A549 (cell line): Measurements from ENCODE around the gene CTU1. TPM values are rescaled to one million over a fixed set of nuclear protein-coding genes. Genes with fewer than 3 reads are reported as not detected.

Experiments
- ATAC-seq, 2 experiments: fragments of 200-7000 bp in 1 of 2; fragments of >200 bp in 1 of 2; cut with Nextera tagmentation in 1 of 2; cut with Tn5 transposase in 1 of 2; 3 replicates each; pipeline versions ENCODE4 v1.8.0 to v1.9.1; 2018 to 2020; ENCODE audit warnings: mild to moderate bottlenecking in 1 of 2, moderate library complexity in 1 of 2
- CTCF ChIA-PET: fragments of 300-600 bp; sonication (Branson Sonifier 250); formaldehyde crosslinking; extraction: SDS; loops from one replicate; lab custom pipeline; 2021; ENCODE audit warnings: antibody characterized with exemption, inconsistent platforms; lab: Yijun Ruan, JAX
- POLR2A ChIA-PET: fragments of 350-600 bp; formaldehyde crosslinking; extraction: SDS; loops from one replicate; lab custom pipeline; 2021; ENCODE audit warnings: antibody characterized with exemption, inconsistent platforms; lab: Yijun Ruan, JAX
- DNase-seq, 2 experiments: peaks; one replicate each; pipeline versions ENCODE4 v3.0.0 to v3.0.0-alpha.2; 2011 to 2016; ENCODE audit warnings: low read depth in 1 of 2, low spot score in 1 of 2
- FAIRE-seq: peaks from 2 replicates; lab custom pipeline; 2011; peaks lifted over from hg19 to GRCh38; lab: Jason Lieb, UNC
- H3K27ac ChIP-seq, 2 experiments: fragments of >200 bp; sonication (Bioruptor Twin); formaldehyde crosslinking; 3 replicates each; pipeline ENCODE4 v1.5.1; 2016 to 2017
- H3K4me1 ChIP-seq: fragments of >200 bp; sonication (Bioruptor Twin); formaldehyde crosslinking; 3 replicates; pipeline ENCODE4 v1.6.1; 2016
- H3K4me2 ChIP-seq: fragments of >200 bp; sonication (Bioruptor Twin); formaldehyde crosslinking; 3 replicates; pipeline ENCODE4 v1.6.1; 2016
- H3K4me3 ChIP-seq: fragments of >200 bp; sonication (Bioruptor Twin); formaldehyde crosslinking; 3 replicates; pipeline ENCODE4 v1.5.1; 2016
- H3K9me3 ChIP-seq: fragments of >200 bp; sonication (Bioruptor Twin); formaldehyde crosslinking; 3 replicates; pipeline ENCODE4 v1.6.1; 2016
- ATOH8 ChIP-seq: fragments of 250-450 bp; sonication (Bioruptor Pico); IDR thresholded peaks from 2 replicates; pipeline ENCODE4 v1.5.0; 2020; ENCODE audit warnings: low read depth, mild to moderate bottlenecking, moderate library complexity
- BCL3 ChIP-seq: fragments of >200 bp; sonication (Bioruptor Twin); formaldehyde crosslinking; IDR thresholded peaks from 3 replicates; pipeline ENCODE4 v1.6.1; 2016
- BHLHE40 ChIP-seq: IDR thresholded peaks from 2 replicates; pipeline ENCODE4 v1.6.1; 2012; ENCODE audit warnings: low read depth, low read length, inconsistent platforms
- CBX8 ChIP-seq: fragments of 200-600 bp; sonication (generic); IDR thresholded peaks from 2 replicates; pipeline ENCODE4 v1.6.1; 2016
- CHD2 ChIP-seq: fragments of 150-350 bp; IDR thresholded peaks from 2 replicates; pipeline ENCODE4 v1.6.1; 2014; ENCODE audit warnings: low read length; ENCODE audit not compliant: partially characterized antibody
- CHD4 ChIP-seq: fragments of 200-600 bp; sonication (generic); IDR thresholded peaks from 2 replicates; pipeline ENCODE4 v1.6.1; 2016; ENCODE audit warnings: antibody characterized with exemption, mild to moderate bottlenecking, borderline replicate concordance
- ESRRA ChIP-seq: fragments of 150-350 bp; IDR thresholded peaks from 2 replicates; pipeline ENCODE4 v1.6.1; 2014; ENCODE audit warnings: mild to moderate bottlenecking, low read length, borderline replicate concordance
- FOXS1 ChIP-seq: fragments of 250-450 bp; sonication (Bioruptor Pico); IDR thresholded peaks from 2 replicates; pipeline ENCODE4 v1.5.0; 2020; ENCODE audit warnings: mild to moderate bottlenecking, moderate library complexity
- GATA3 ChIP-seq: IDR thresholded peaks from 2 replicates; pipeline ENCODE4 v1.6.1; 2012; ENCODE audit warnings: borderline replicate concordance
- HMGXB4 ChIP-seq: fragments of 250-450 bp; sonication (Bioruptor Pico); IDR thresholded peaks from 2 replicates; pipeline ENCODE4 v1.5.0; 2021; ENCODE audit warnings: mild to moderate bottlenecking, moderate library complexity, borderline replicate concordance
- HOXB13 ChIP-seq: fragments of 250-450 bp; sonication (Bioruptor Pico); IDR thresholded peaks from 2 replicates; pipeline ENCODE4 v1.5.0; 2020; ENCODE audit warnings: low read depth, mild to moderate bottlenecking, moderate library complexity
- JUN ChIP-seq, 2 experiments: fragments of >200 bp; sonication (Bioruptor Twin); formaldehyde crosslinking; IDR thresholded peaks; 2 replicates in 1 of 2; 3 replicates in 1 of 2; pipeline ENCODE4 v1.6.1; 2016 to 2017
- KDM5A ChIP-seq: fragments of 200-600 bp; sonication (generic); IDR thresholded peaks from 2 replicates; pipeline ENCODE4 v1.6.1; 2016; ENCODE audit warnings: antibody characterized with exemption, mild to moderate bottlenecking
- MAFK ChIP-seq: fragments of 450-650 bp; IDR thresholded peaks from 2 replicates; pipeline ENCODE4 v1.6.1; 2014; ENCODE audit not compliant: partially characterized antibody
- NFE2L2 ChIP-seq: fragments of 150-350 bp; conservative IDR thresholded peaks from 2 replicates; pipeline ENCODE4 v1.6.1; 2014; ENCODE audit warnings: low read length
- NR3C1 ChIP-seq: fragments of >200 bp; sonication (Bioruptor Twin); formaldehyde crosslinking; IDR thresholded peaks from 3 replicates; pipeline ENCODE4 v1.6.1; 2017
- PBX3 ChIP-seq: IDR thresholded peaks from 2 replicates; pipeline ENCODE4 v1.6.1; 2012
- POLR2A ChIP-seq: IDR thresholded peaks from 2 replicates; pipeline ENCODE4 v1.6.1; 2012; ENCODE audit warnings: mild to moderate bottlenecking, low read length
- RAD21 ChIP-seq, 2 experiments: fragments of >200 bp in 1 of 2; sonication (Bioruptor Twin) in 1 of 2; formaldehyde crosslinking in 1 of 2; IDR thresholded peaks in 1 of 2; conservative IDR thresholded peaks in 1 of 2; 2 replicates in 1 of 2; 3 replicates in 1 of 2; pipeline ENCODE4 v1.6.1; 2012 to 2018; ENCODE audit warnings: inconsistent platforms in 1 of 2
- RARB ChIP-seq: fragments of 250-450 bp; sonication (Bioruptor Pico); IDR thresholded peaks from 2 replicates; pipeline ENCODE4 v1.8.0; 2021; ENCODE audit warnings: mild to moderate bottlenecking, moderate library complexity
- TFCP2L1 ChIP-seq: fragments of 250-450 bp; sonication (Bioruptor Pico); IDR thresholded peaks from 2 replicates; pipeline ENCODE4 v1.5.0; 2021; ENCODE audit warnings: mild to moderate bottlenecking
- TP53 ChIP-seq: fragments of 250-450 bp; sonication (Bioruptor Pico); IDR thresholded peaks from 2 replicates; pipeline ENCODE4 v1.5.0; 2021; ENCODE audit warnings: mild to moderate bottlenecking, moderate library complexity
- ZFP36 ChIP-seq: fragments of 450-650 bp; IDR thresholded peaks from 2 replicates; pipeline ENCODE4 v1.6.1; 2014; ENCODE audit warnings: borderline replicate concordance; ENCODE audit not compliant: partially characterized antibody
- WGBS: methylation state at CpG from one replicate; pipeline ENCODE4 v1.1.6; 2017; ENCODE audit errors: missing lambda C conversion rate; 5-methylcytosine and 5-hydroxymethylcytosine counted together
- polyA plus RNA-seq, 4 experiments: library from polyadenylated mRNA; depleted of rRNA in 3 of 4; stranded (reverse); fragments of >200 nt; fragmentation: RNase III in 1 of 4; extraction: RNeasy Plus Mini Kit Qiagen cat#74134 plus additional on column Dnase treatment in 1 of 4; gene quantifications; 2 replicates in 3 of 4; 3 replicates in 1 of 4; pipeline ENCODE4 v1.2.3, GENCODE V29; 2011 to 2017
- TF ChIP-seq, protein P1 (sequence below): IDR thresholded peaks from 2 replicates; pipeline ENCODE4 v1.6.1; 2012
- TF ChIP-seq, protein P2 (sequence below): fragments of >200 bp; sonication (Bioruptor Twin); formaldehyde crosslinking; IDR thresholded peaks from 2 replicates; pipeline ENCODE4 v1.6.1; 2016

The CTU1 gene
- polyA plus RNA-seq, 2 of the 4 experiments (the other 2 are of a cell fraction): 4.5 to 7.4 TPM

- DNase-seq (no peak), FAIRE-seq (no peak), ATAC-seq (no peak)
- POLR2A ChIA-PET: no interaction called here
- Histone ChIP-seq H3K4me1 (no peaks in the 10 kb centered on the region), H3K9me3 (peaks cover 16% of the 10 kb centered on the region), H3K4me2 (no peak overlapping the region), H3K27ac (no peak overlapping the region), H3K4me3 (no peak overlapping the region)
- CTCF ChIA-PET: interaction anchor here (1.1 kb wide), 1 partner anchor 9 kb away, joined by 3 read pairs; no protein-coding TSS in a partner anchor
- WGBS: 2% methylated on average over 4 of the region's 4 CpGs
- TF ChIP-seq JUN (IDR thresholded peaks at IDR 0.05) (no peak), NR3C1 (no peak), TP53 (CRISPR knock-in tag) (no peak), TFCP2L1 (no peak), KDM5A (no peak), MAFK (no peak)
Observed at GRCh38 chr19:51139299-51140014, 31.2 kb upstream of the CTU1 start.

DNA sequence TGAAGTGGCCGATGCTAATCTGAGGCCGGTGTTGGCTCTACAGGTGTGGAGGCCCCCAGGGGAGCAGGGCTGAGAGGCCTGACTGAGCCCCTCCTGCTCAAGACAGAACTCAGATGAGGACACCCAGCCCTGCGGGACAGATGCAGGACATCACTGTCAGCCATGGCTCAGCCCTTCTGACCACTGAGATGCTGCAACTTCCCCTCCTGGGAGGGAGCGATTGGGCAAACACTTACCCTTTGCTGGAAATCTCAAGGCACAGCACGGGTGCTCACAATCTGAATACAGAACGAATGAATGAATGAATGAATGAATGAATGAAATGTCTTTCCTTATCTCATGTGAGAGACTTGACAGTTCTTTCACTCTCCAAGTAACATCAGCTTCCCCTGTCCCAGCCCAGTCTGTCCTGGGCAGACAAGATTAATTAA, 30.4 kb upstream of the CTU1 start:
- no peak for DNase-seq
- WGBS: 17% methylated on average over 4 of the region's 6 CpGs
- Histone ChIP-seq H3K4me2 (no peak overlapping the region), H3K27ac (no peak overlapping the region), H3K4me1 (no peaks in the 10 kb centered on the region), H3K4me3 (no peak overlapping the region), H3K9me3 (peaks cover 21% of the 10 kb centered on the region)
- TF ChIP-seq CBX8 (no peak), GATA3 (no peak), POLR2A (no peak), PBX3 (no peak), ZFP36 (no peak), HMGXB4 (CRISPR knock-in tag) (no peak), CHD2 (no peak), ESRRA (no peak), CHD4 (no peak), TFCP2L1 (no peak)
- TF ChIP-seq, protein P1, sequence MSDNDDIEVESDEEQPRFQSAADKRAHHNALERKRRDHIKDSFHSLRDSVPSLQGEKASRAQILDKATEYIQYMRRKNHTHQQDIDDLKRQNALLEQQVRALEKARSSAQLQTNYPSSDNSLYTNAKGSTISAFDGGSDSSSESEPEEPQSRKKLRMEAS: no peak
- TF ChIP-seq, protein P2, sequence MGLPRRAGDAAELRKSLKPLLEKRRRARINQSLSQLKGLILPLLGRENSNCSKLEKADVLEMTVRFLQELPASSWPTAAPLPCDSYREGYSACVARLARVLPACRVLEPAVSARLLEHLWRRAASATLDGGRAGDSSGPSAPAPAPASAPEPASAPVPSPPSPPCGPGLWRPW: no peak
- ChIA-PET POLR2A (no interaction called here), CTCF (no interaction called here)
- ATAC-seq: no peak
- FAIRE-seq: no peak

DNA sequence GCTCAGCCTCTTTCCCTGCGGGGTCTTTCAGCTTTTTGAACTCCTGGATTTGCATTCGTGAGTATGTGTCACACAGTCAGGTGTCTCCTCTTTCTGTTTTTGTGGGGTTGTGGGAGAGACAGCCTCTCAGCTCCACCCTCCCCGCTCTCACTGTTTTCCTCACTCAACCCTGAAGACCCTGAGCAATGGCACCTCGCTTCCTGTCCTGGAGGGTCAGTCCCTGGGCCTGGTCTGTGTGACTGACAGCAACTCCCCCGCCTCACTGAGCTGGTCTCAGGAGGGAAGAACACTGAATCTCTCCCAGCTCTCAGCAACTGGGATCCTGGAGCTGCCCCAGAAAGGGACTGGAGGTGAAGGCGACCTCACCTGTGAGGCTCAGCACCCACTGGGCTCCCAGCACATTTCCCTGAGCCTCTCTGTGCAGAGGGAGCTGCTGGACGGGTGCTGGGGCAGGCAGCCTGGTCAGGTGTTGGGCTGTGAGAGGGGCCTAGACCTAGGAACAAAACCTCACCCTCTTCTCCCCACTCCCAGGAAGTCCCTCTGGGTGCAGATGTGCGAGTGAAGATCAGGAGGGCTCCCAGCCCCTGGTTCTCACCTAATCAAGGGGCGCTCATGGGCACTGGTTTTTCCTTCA, 29.7 kb upstream of the CTU1 start:
- POLR2A ChIA-PET: interaction anchor here (0.6 to 1.2 kb wide), 2 partner anchors 8 to 126 kb away, joined by 3 to 12 read pairs; no protein-coding TSS in a partner anchor
- Histone ChIP-seq H3K4me3 (no peak overlapping the region), H3K9me3 (peaks cover 21% of the 10 kb centered on the region), H3K4me2 (no peak overlapping the region), H3K4me1 (no peaks in the 10 kb centered on the region), H3K27ac (no peak overlapping the region)
- CTCF ChIA-PET: interaction anchor here (0.7 to 1.3 kb wide), 2 partner anchors 18 to 28 kb away, joined by 4 read pairs; no protein-coding TSS in a partner anchor
- no peak for ATAC-seq
- WGBS: 27% methylated on average over 9 of the region's 9 CpGs
- FAIRE-seq: no peak
- no peak for DNase-seq
- TF ChIP-seq HOXB13 (no peak), BHLHE40 (no peak), GATA3 (no peak), HMGXB4 (CRISPR knock-in tag) (no peak), RARB (CRISPR knock-in tag) (no peak), ATOH8 (CRISPR knock-in tag) (no peak), BCL3 (no peak), RAD21 (conservative IDR thresholded peaks at IDR 0.05 in 1 of 2, IDR thresholded peaks at IDR 0.05 in 1 of 2) (no peak), NFE2L2 (no peak), FOXS1 (CRISPR knock-in tag) (no peak)
- TF ChIP-seq, protein P1: no peak
